Caco-2 (cell line): ENCODE measurements around the gene PITRM1. TPM values are rescaled to one million over a fixed set of nuclear protein-coding genes. Genes with fewer than 3 reads are reported as not detected.

Source experiments
- BruUV-seq: library from RNA; stranded (reverse); fragments of 400-500 nt; replicated peaks from 2 replicates; lab custom pipeline; 2021; lab: Mats Ljungman, UMichigan
- CTCF ChIA-PET: fragments of 300-600 bp; sonication (Branson Sonifier 250); formaldehyde crosslinking; loops from one replicate; lab custom pipeline; 2022; ENCODE audit warnings: antibody characterized with exemption; lab: Charles Lee
- POLR2A ChIA-PET: fragments of 300-600 bp; sonication (Branson Sonifier 250); formaldehyde crosslinking; loops from one replicate; lab custom pipeline; 2022; ENCODE audit warnings: antibody characterized with exemption; lab: Charles Lee
- DNase-seq, 2 experiments: peaks; one replicate each; pipeline versions ENCODE4 v3.0.0 to v3.0.0-alpha.2; 2020 to 2022
- H3K27me3 ChIP-seq: replicated peaks from 2 replicates; pipeline ENCODE4 v1.6.0; 2011; ENCODE audit warnings: low read length; ENCODE audit not compliant: control insufficient read depth, insufficient read depth
- H3K36me3 ChIP-seq: 2 replicates; pipeline ENCODE4 v1.5.1; 2011; ENCODE audit warnings: low read length; ENCODE audit not compliant: control insufficient read depth, insufficient read depth
- H3K4me1 ChIP-seq: fragments of 250-450 bp; sonication (Bioruptor Pico); 2 replicates; pipeline ENCODE4 v1.5.1; 2020; ENCODE audit warnings: mild to moderate bottlenecking
- H3K4me3 ChIP-seq: 2 replicates; pipeline ENCODE4 v1.5.1; 2011; ENCODE audit warnings: low read depth, mild to moderate bottlenecking, control low read depth, low read length
- H3K9me3 ChIP-seq: fragments of 250-450 bp; sonication (Bioruptor Pico); 2 replicates; pipeline ENCODE4 v1.5.1; 2020; ENCODE audit warnings: mild to moderate bottlenecking, moderate library complexity
- H3K27ac Mint-ChIP-seq: one replicate; pipeline ENCODE4 v1.8.0; 2022; ENCODE audit warnings: mixed read lengths; ENCODE audit not compliant: unreplicated experiment
- H3K27me3 Mint-ChIP-seq: one replicate; pipeline ENCODE4 v1.8.0; 2022; ENCODE audit warnings: mixed read lengths; ENCODE audit not compliant: insufficient read depth, unreplicated experiment
- H3K36me3 Mint-ChIP-seq: one replicate; pipeline ENCODE4 v1.8.0; 2022; ENCODE audit warnings: mild to moderate bottlenecking, mixed read lengths; ENCODE audit not compliant: insufficient read depth, unreplicated experiment
- H3K4me1 Mint-ChIP-seq: one replicate; pipeline ENCODE4 v1.8.0; 2022; ENCODE audit warnings: low read depth, mixed read lengths; ENCODE audit not compliant: unreplicated experiment
- H3K4me3 Mint-ChIP-seq: one replicate; pipeline ENCODE4 v1.8.0; 2022; ENCODE audit warnings: mild to moderate bottlenecking, moderate library complexity, mixed read lengths; ENCODE audit not compliant: unreplicated experiment
- H3K9me3 Mint-ChIP-seq: one replicate; pipeline ENCODE4 v1.8.0; 2022; ENCODE audit warnings: mixed read lengths; ENCODE audit not compliant: unreplicated experiment
- intact Hi-C: fragments of 100-400 bp; cut with micrococcal nuclease; formaldehyde crosslinking; loops from one replicate; pipeline ENCODE4 v1.10.0; 2022; ENCODE audit not compliant: unreplicated experiment
- total RNA-seq: library from RNA; stranded (reverse); gene quantifications from 2 replicates; pipeline ENCODE4 v1.2.3, GENCODE V29; 2022
- TF ChIP-seq, protein P1 (sequence below), 2 experiments: fragments of 200-600 bp in 1 of 2; IDR thresholded peaks; 1 replicate in 1 of 2; 2 replicates in 1 of 2; pipeline versions ENCODE4 v1.5.1 to v1.8.0; 2011 to 2022; ENCODE audit warnings: antibody characterized with exemption in 1 of 2, control low read depth in 1 of 2, inconsistent platforms in 1 of 2, low read depth in 1 of 2, low read length in 1 of 2, mild to moderate bottlenecking in 1 of 2, moderate library complexity in 1 of 2; ENCODE audit not compliant: insufficient read depth in 1 of 2, severe bottlenecking in 1 of 2, unreplicated experiment in 1 of 2

PITRM1 gene
- total RNA-seq, 1 experiment from 2014 or later, result 80.5 TPM

- no peaks in the 10 kb centered on the region for H3K4me1 ChIP-seq
- H3K9me3 Mint-ChIP-seq, result no peaks in the 10 kb centered on the region
- no peaks in the 10 kb centered on the region for H3K27me3 ChIP-seq
- H3K4me3 ChIP-seq, result no peak overlapping the region
- H3K27ac Mint-ChIP-seq, result no peak overlapping the region
- ChIA-PET POLR2A (no interaction called here), CTCF (no interaction called here)
- H3K36me3 ChIP-seq, result no peaks in the 10 kb centered on the region
- TF ChIP-seq, protein P1, sequence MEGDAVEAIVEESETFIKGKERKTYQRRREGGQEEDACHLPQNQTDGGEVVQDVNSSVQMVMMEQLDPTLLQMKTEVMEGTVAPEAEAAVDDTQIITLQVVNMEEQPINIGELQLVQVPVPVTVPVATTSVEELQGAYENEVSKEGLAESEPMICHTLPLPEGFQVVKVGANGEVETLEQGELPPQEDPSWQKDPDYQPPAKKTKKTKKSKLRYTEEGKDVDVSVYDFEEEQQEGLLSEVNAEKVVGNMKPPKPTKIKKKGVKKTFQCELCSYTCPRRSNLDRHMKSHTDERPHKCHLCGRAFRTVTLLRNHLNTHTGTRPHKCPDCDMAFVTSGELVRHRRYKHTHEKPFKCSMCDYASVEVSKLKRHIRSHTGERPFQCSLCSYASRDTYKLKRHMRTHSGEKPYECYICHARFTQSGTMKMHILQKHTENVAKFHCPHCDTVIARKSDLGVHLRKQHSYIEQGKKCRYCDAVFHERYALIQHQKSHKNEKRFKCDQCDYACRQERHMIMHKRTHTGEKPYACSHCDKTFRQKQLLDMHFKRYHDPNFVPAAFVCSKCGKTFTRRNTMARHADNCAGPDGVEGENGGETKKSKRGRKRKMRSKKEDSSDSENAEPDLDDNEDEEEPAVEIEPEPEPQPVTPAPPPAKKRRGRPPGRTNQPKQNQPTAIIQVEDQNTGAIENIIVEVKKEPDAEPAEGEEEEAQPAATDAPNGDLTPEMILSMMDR (IDR thresholded peaks at IDR 0.05; ENCODE audit: insufficient read depth in 1 of 2, low read depth in 1 of 2, low read length in 1 of 2, severe bottlenecking in 1 of 2, unreplicated experiment in 1 of 2), result no peak
- peaks cover 10% of the 10 kb centered on the region for H3K27me3 Mint-ChIP-seq
- H3K36me3 Mint-ChIP-seq, result no peaks in the 10 kb centered on the region
- BruUV-seq, result no TSS peak
- intact Hi-C loops, result no loop called here
- H3K4me3 Mint-ChIP-seq, result no peak overlapping the region
- DNase-seq, result no peak
- H3K9me3 ChIP-seq, result no peaks in the 10 kb centered on the region
- peaks cover 6% of the 10 kb centered on the region for H3K4me1 Mint-ChIP-seq
These were observed 34.8 kb upstream of the PITRM1 start for GRCh38 chr10:3207351-3207750.

DNA sequence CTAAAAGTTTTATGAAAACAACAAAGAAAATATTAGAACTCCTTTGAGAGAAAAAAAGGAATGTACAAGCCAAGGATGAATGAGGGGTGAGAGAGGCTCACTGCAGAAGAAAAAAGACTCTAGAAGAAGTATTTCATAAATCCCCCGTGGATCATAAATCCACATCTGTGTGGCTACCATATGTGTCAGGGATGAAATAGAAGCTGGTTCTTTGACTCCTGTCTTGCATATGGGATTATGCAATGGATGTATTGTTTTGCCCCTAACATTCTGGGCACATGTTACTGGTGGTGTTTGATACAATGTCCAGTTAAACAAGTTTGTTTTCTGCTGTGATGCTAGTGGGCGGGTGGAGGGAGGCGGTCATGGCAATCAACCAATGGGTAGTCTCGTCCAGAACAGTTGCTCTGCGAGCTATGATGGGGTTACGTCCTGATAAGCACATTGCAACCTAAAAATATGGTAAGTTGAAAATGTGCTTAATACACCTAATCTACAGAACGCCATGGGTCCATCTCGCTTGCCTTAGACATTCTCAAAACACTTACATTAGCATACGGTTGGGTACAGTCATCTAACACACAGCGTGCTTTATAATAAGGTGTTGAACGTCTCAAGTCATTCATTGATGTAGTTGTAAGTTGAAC is 34.1 kb upstream of the PITRM1 start:
- H3K9me3 Mint-ChIP-seq, result no peaks in the 10 kb centered on the region
- ChIA-PET POLR2A (no interaction called here), CTCF (no interaction called here)
- no peak overlapping the region for H3K27ac Mint-ChIP-seq
- Histone ChIP-seq H3K27me3 (no peaks in the 10 kb centered on the region), H3K9me3 (no peaks in the 10 kb centered on the region), H3K4me3 (no peak overlapping the region), H3K36me3 (no peaks in the 10 kb centered on the region), H3K4me1 (no peaks in the 10 kb centered on the region)
- no peak for DNase-seq
- intact Hi-C loops, result no loop called here
- no TSS peak for BruUV-seq
- peaks cover 14% of the 10 kb centered on the region for H3K27me3 Mint-ChIP-seq
- H3K36me3 Mint-ChIP-seq, result no peaks in the 10 kb centered on the region
- TF ChIP-seq, protein P1 (IDR thresholded peaks at IDR 0.05; ENCODE audit: insufficient read depth in 1 of 2, low read depth in 1 of 2, low read length in 1 of 2, severe bottlenecking in 1 of 2, unreplicated experiment in 1 of 2), result no peak
- no peak overlapping the region for H3K4me3 Mint-ChIP-seq
- peaks cover 6% of the 10 kb centered on the region for H3K4me1 Mint-ChIP-seq

DNA sequence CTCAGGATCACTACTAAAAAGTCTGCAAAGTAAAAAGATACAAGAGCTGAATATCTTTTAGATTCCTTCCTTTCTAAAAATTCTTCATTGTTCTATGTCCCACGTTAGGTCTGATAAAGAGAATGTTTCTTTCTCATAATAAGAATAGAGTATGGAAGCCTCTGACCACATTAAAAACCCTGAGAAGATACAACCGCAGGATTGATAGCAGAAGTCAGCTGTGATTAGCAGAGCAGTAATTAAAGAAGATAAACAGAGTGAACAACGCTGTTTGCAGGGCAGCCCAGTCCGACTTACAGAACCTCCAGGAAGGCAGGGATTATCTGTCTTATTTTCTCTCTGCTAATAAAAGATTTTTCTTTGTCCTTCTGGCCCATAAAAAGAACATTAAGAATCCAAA is 31.4 kb upstream of the PITRM1 start:
- no peak for DNase-seq
- Histone ChIP-seq H3K36me3 (no peaks in the 10 kb centered on the region), H3K4me1 (no peaks in the 10 kb centered on the region), H3K9me3 (no peaks in the 10 kb centered on the region), H3K27me3 (no peaks in the 10 kb centered on the region; the same call in 1 of the 2 replicates), H3K4me3 (no peak overlapping the region)
- Mint-ChIP-seq H3K4me1 (no peaks in the 10 kb centered on the region), H3K4me3 (no peak overlapping the region), H3K27me3 (peaks cover 11% of the 10 kb centered on the region), H3K36me3 (no peaks in the 10 kb centered on the region), H3K27ac (no peak overlapping the region), H3K9me3 (no peaks in the 10 kb centered on the region)
- no TSS peak for BruUV-seq
- CTCF ChIA-PET, result no interaction called here
- POLR2A ChIA-PET, result no interaction called here
- intact Hi-C loops, result no loop called here
- TF ChIP-seq, protein P1 (IDR thresholded peaks at IDR 0.05; ENCODE audit: insufficient read depth in 1 of 2, low read depth in 1 of 2, low read length in 1 of 2, severe bottlenecking in 1 of 2, unreplicated experiment in 1 of 2), result no peak
